ENCODE results near the gene INS.

The INS gene

DNA sequence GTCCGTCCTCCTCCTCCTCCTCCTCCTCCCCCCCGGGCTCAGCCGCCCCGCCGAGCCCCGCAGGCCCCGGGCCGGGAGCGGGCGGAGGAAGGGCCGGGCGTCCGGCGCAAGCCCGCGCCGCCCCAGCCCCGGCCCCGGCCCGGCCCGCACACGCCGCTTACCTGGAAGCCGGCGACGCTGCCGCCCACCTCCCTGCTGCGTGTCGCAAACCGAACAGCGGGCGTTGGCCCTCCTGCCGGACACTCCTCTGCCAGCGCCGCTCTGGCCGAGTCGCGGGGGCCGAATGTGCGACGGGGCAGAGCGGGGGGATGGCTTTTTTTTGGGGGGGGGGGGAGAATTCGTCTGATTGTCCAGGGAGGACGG, 23.0 kb downstream of the INS start:
- TF ChIP-seq, protein P1, sequence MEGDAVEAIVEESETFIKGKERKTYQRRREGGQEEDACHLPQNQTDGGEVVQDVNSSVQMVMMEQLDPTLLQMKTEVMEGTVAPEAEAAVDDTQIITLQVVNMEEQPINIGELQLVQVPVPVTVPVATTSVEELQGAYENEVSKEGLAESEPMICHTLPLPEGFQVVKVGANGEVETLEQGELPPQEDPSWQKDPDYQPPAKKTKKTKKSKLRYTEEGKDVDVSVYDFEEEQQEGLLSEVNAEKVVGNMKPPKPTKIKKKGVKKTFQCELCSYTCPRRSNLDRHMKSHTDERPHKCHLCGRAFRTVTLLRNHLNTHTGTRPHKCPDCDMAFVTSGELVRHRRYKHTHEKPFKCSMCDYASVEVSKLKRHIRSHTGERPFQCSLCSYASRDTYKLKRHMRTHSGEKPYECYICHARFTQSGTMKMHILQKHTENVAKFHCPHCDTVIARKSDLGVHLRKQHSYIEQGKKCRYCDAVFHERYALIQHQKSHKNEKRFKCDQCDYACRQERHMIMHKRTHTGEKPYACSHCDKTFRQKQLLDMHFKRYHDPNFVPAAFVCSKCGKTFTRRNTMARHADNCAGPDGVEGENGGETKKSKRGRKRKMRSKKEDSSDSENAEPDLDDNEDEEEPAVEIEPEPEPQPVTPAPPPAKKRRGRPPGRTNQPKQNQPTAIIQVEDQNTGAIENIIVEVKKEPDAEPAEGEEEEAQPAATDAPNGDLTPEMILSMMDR (conservative IDR thresholded peaks at IDR 0.05; ENCODE audit: low read depth, low read length), result no peak
- no peak for DNase-seq (ENCODE audit: low read depth)
- no peak overlapping the region for H3K4me3 ChIP-seq (ENCODE audit: low read length)

DNA sequence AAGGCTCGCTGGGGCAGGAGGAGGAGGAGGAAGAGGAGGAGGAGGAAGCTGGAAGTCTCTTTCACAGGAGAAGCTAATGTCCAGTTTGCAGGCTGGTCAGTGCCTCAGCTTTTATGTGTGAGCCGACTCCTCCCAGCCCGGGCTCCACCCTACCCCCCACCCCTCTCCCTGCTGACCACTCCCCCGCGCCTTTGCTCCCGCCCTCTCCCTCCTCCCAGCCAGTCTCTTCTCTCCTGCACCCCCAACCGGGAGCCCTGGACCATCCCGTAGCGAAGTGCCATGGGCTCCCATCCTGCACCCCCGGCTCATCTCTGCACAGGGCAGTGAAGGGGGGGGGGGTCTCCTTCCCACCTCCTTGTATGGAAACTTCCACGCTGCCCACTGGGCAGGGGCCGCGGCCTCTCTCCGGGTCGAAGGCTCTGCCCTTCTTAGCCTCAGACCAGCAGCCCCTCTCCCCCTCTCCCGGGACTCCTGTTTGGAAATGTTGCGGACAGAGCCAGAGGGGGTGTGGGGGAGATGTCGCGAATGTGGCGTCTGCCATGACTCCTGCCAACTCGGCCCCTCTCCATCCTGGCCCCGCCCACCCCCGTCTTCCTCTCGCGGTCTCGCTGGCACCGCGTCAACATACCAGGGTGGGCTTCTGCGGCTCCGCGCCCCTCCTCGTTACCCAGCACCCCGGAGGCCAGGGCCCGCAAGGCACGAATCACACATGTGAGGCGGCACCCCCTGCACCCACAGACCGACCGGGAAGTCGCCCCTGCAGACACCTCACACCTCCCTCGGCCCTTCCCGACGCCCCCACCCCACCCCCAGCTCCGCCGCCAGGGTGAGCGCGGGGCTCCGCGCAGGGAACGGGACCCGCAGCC, 23.6 kb downstream of the INS start:
- no peak overlapping the region for H3K4me3 ChIP-seq (ENCODE audit: low read length)
- TF ChIP-seq, protein P1 (conservative IDR thresholded peaks at IDR 0.05; ENCODE audit: low read depth, low read length), result no peak
- no peak for DNase-seq (ENCODE audit: low read depth)

DNA sequence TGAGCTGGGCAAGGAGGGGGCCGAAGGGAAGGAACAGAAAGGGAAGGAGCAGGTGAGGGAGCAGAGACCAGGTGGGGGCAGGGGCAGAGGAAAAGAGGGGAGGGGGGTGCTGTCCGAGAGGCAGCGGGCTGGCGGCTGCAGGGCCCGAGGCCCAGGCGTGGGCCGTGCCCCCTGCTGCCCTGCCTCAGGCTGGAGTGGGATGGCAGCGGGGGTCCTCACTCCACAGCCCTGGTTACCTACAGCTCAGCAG, 24.1 kb downstream of the INS start:
- DNase-seq (ENCODE audit: low read depth), result no peak
- H3K4me3 ChIP-seq (ENCODE audit: low read length), result no peak overlapping the region
- TF ChIP-seq, protein P1 (conservative IDR thresholded peaks at IDR 0.05; ENCODE audit: low read depth, low read length), result no peak

DNA sequence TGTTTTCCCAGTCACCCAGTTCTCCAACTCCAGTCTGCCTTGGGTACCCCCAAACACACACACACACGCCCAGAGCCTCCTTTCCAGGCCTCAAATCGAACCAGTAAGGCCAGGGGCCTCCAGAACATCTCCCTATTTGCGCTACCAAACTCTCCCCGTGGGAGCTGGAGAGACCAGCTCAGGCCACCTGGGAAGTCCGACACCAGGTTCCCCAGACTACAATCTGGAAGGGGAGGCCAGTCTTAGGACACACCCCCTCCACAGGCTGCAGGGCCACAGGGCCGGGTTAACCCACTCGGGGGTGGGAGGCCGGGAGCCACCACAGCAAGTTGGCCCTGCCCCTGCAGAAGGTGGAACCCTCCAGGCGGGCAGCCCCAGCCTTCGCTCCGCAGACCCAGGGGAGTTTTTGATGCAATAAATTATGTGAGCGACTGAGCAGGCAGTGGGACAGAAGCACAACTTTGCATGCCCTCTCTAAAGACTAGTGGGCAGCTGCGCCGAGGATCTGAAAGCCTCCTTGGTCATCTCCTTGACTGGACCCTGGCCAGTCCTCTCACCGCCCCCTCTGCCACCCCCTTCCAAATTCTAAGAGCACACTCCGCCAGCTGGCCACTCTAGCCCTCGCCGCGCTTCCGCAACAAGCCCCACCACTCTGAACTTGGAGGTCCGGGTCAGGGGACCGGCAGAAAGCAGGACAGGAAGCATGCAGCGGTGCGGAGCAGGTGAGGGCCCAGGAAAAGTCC, 24.6 kb downstream of the INS start:
- H3K4me3 ChIP-seq (ENCODE audit: low read length), result no peak overlapping the region
- no peak for DNase-seq (ENCODE audit: low read depth)

DNA sequence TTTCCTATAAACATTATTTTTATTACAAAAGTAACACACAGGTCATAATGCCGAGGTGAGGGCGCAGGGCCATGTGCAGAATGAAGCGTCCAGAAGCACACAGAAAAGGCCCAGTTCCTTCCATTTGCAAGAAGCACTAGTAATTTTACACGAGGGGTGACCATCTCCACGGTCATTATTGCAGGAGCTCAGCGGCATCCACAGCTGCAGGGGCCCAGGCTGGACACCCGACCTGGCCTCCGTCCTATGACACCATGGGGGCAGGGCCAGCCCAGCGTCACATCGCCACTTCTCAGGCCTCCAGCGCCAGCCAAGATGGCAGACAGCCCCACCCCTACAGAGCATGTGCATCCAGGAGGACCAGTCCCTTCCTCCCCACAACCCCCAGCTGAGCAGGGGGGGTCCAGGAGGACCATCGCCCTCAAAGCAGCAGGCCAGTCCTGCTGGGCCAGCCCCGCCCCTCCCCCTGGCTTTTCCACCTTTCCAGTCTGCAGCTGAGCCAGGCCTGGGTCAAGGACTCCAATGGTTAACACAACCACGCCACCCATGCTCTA, 25.3 kb downstream of the INS start:
- DNase-seq (ENCODE audit: low read depth), result no peak
- H3K4me3 ChIP-seq (ENCODE audit: low read length), result no peak overlapping the region
- TF ChIP-seq, protein P1 (conservative IDR thresholded peaks at IDR 0.05; ENCODE audit: low read depth, low read length), result no peak

More for the DNA sequence above, 24.6 kb downstream of the INS start:
- TF ChIP-seq, protein P1 (conservative IDR thresholded peaks at IDR 0.05; ENCODE audit: low read depth, low read length), result no peak

DNA sequence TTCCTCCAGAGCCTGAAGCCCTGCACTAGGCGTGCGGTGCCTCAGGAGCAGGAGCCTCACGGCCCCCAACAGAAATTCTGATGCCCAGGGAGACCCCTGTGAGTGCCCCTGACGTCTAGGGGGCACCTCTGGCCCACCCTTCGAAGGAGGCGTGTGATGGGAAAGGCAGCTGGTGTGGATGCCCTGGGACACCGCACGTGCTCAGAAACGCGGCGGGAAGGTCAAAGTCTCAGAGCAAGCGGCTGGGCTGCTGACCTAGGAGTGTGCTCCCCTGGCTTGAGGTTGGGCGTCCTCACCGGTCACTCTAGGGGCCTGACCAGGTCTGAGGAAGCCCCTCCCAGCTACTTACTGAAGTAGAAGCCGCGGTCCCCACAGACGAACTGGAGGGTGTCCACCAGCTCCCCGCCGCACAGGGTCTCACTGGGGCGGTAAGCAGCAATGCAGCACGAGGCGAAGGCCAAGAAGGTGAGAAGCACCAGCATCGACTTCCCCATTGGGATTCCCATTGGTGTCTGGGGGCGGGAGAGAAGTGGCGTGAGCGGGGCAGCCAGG, 25.9 kb downstream of the INS start:
- DNase-seq (ENCODE audit: low read depth), result no peak
- no peak overlapping the region for H3K4me3 ChIP-seq (ENCODE audit: low read length)
- TF ChIP-seq, protein P1 (conservative IDR thresholded peaks at IDR 0.05; ENCODE audit: low read depth, low read length), result no peak
